Activated effector memory CD4-positive, alpha-beta T cell treated with Interleukin-2 at 50 U/mL for 16 hours (primary cell): ENCODE measurements around the gene TTLL11.

Experiments
- DNase-seq: peaks from one replicate; pipeline ENCODE4 v3.0.0-alpha.2; 2020

TTLL11 gene

GRCh38 chr9:121958530-121958929, 134.6 kb downstream of the TTLL11 start:
- no peak for DNase-seq

- DNase-seq, result no peak
Measured at GRCh38 chr9:121956808-121957207, 136.3 kb downstream of the TTLL11 start.

- DNase-seq, result no peak
Measured at GRCh38 chr9:121955649-121956048, 137.5 kb downstream of the TTLL11 start.

- no peak for DNase-seq
Measured at GRCh38 chr9:121954477-121955140, 138.5 kb downstream of the TTLL11 start.

- DNase-seq, result no peak
Measured at GRCh38 chr9:121952611-121953010, 140.5 kb downstream of the TTLL11 start.

- no peak for DNase-seq
Measured at GRCh38 chr9:121950866-121951265, 142.2 kb downstream of the TTLL11 start.

GRCh38 chr9:121950441-121950840, 142.7 kb downstream of the TTLL11 start:
- no peak for DNase-seq

- DNase-seq, result no peak
Measured at GRCh38 chr9:121949766-121950165, 143.3 kb downstream of the TTLL11 start.

GRCh38 chr9:121949364-121949763, 143.7 kb downstream of the TTLL11 start:
- DNase-seq, result no peak

GRCh38 chr9:121947775-121948174, 145.3 kb downstream of the TTLL11 start:
- no peak for DNase-seq

GRCh38 chr9:121946465-121946864, 146.6 kb downstream of the TTLL11 start:
- DNase-seq, result no peak

GRCh38 chr9:121945849-121946248, 147.3 kb downstream of the TTLL11 start:
- no peak for DNase-seq

GRCh38 chr9:121945281-121945680, 147.8 kb downstream of the TTLL11 start:
- DNase-seq, result no peak

GRCh38 chr9:121944711-121945191, 148.4 kb downstream of the TTLL11 start:
- DNase-seq, result no peak

GRCh38 chr9:121943463-121943862, 149.6 kb downstream of the TTLL11 start:
- DNase-seq, result no peak

GRCh38 chr9:121942866-121943382, 150.2 kb downstream of the TTLL11 start:
- no peak for DNase-seq

- no peak for DNase-seq
Measured at GRCh38 chr9:121942313-121942712, 150.8 kb downstream of the TTLL11 start.

- DNase-seq, result no peak
Measured at GRCh38 chr9:121939643-121940042, 153.5 kb downstream of the TTLL11 start.

- DNase-seq, result no peak
Measured at GRCh38 chr9:121938621-121939020, 154.5 kb downstream of the TTLL11 start.

- no peak for DNase-seq
Measured at GRCh38 chr9:121937240-121937639, 155.9 kb downstream of the TTLL11 start.

GRCh38 chr9:121935739-121936138, 157.4 kb downstream of the TTLL11 start:
- no peak for DNase-seq

GRCh38 chr9:121930956-121931355, 162.2 kb downstream of the TTLL11 start:
- no peak for DNase-seq

- DNase-seq, result no peak
Measured at GRCh38 chr9:121929893-121930875, 162.9 kb downstream of the TTLL11 start.

- no peak for DNase-seq
Measured at GRCh38 chr9:121927636-121928035, 165.5 kb downstream of the TTLL11 start.
